CD4-positive, alpha-beta T cell treated with Interleukin-15 for 1 hour (primary cell): ENCODE data around the gene GALNT18.

Experiments used
- DNase-seq: peaks from one replicate; pipeline ENCODE4 v3.0.0-alpha.2; 2020

GALNT18 gene

GRCh38 chr11:11401960-11402535 is 219.8 kb downstream of the GALNT18 start:
- DNase-seq, result no peak

GRCh38 chr11:11400635-11401232 is 221.1 kb downstream of the GALNT18 start:
- DNase-seq, result no peak

GRCh38 chr11:11400121-11400520 is 221.7 kb downstream of the GALNT18 start:
- no peak for DNase-seq

- DNase-seq, result no peak
These were observed 224.0 kb downstream of the GALNT18 start for GRCh38 chr11:11397781-11398180.

GRCh38 chr11:11397036-11397415 is 224.8 kb downstream of the GALNT18 start:
- DNase-seq, result no peak

GRCh38 chr11:11396301-11397035 is 225.3 kb downstream of the GALNT18 start:
- no peak for DNase-seq

GRCh38 chr11:11395126-11395525 is 226.7 kb downstream of the GALNT18 start:
- no peak for DNase-seq

GRCh38 chr11:11394241-11394640 is 227.6 kb downstream of the GALNT18 start:
- no peak for DNase-seq

GRCh38 chr11:11391796-11392463 is 229.9 kb downstream of the GALNT18 start:
- DNase-seq, result no peak

GRCh38 chr11:11391169-11391568 is 230.6 kb downstream of the GALNT18 start:
- DNase-seq, result no peak

- DNase-seq, result no peak
These were observed 231.6 kb downstream of the GALNT18 start for GRCh38 chr11:11390068-11390771.

GRCh38 chr11:11389238-11389637 is 232.6 kb downstream of the GALNT18 start:
- no peak for DNase-seq

- DNase-seq, result no peak
These were observed 234.0 kb downstream of the GALNT18 start for GRCh38 chr11:11387622-11388305.

- no peak for DNase-seq
These were observed 234.6 kb downstream of the GALNT18 start for GRCh38 chr11:11387207-11387606.

- no peak for DNase-seq
These were observed 237.0 kb downstream of the GALNT18 start for GRCh38 chr11:11384829-11385228.

- no peak for DNase-seq
These were observed 237.8 kb downstream of the GALNT18 start for GRCh38 chr11:11383995-11384394.

- no peak for DNase-seq
These were observed 238.8 kb downstream of the GALNT18 start for GRCh38 chr11:11382858-11383532.

- DNase-seq, result no peak
These were observed 240.2 kb downstream of the GALNT18 start for GRCh38 chr11:11381471-11382105.

GRCh38 chr11:11380883-11381282 is 240.9 kb downstream of the GALNT18 start:
- no peak for DNase-seq

GRCh38 chr11:11380340-11380739 is 241.5 kb downstream of the GALNT18 start:
- no peak for DNase-seq

- DNase-seq, result no peak
These were observed 242.1 kb downstream of the GALNT18 start for GRCh38 chr11:11379661-11380060.
